CD4-positive, alpha-beta T cell treated with Interleukin-12 subunit alpha and Interleukin-12 subunit beta, for 1 hour (primary cell): ENCODE results near the gene PSMB10.
"Not testable (repeated sequence)": the region's sequence is repeated elsewhere in the genome, so short reads cannot be mapped to it uniquely, and the experiment has no call there.

Experiments
- DNase-seq: peaks from one replicate; pipeline ENCODE4 v3.0.0-alpha.2; 2020

Gene PSMB10

GRCh38 chr16:67941469-67942199 is 5.0 kb upstream of the PSMB10 start:
- DNase-seq = no peak

GRCh38 chr16:67940446-67941089 is 3.9 kb upstream of the PSMB10 start:
- DNase-seq = no peak

GRCh38 chr16:67939507-67940445 is 3.1 kb upstream of the PSMB10 start:
- DNase-seq = peak; percentile 29

- DNase-seq = not testable (repeated sequence)
These were observed 1.1 kb upstream of the PSMB10 start for GRCh38 chr16:67937713-67938112.

- DNase-seq = peak; percentile 84
These were observed 393 bp upstream of the PSMB10 start for GRCh38 chr16:67936880-67937605.

GRCh38 chr16:67935402-67936123 is 1.1 kb downstream of the PSMB10 start:
- DNase-seq = peak; percentile 98

- no peak for DNase-seq
These were observed 1.6 kb downstream of the PSMB10 start for GRCh38 chr16:67935101-67935401.

- DNase-seq = no peak
These were observed 2.1 kb downstream of the PSMB10 start for GRCh38 chr16:67934306-67935100.

GRCh38 chr16:67933805-67934204 is 2.8 kb downstream of the PSMB10 start:
- DNase-seq = no peak

GRCh38 chr16:67932462-67932840 is 4.2 kb downstream of the PSMB10 start:
- DNase-seq = no peak

- no peak for DNase-seq
These were observed 4.8 kb downstream of the PSMB10 start, which contains the start of gene CTRL for GRCh38 chr16:67931712-67932461. Gene CTRL (minus strand): TSS chr16:67931862. CDS start chr16:67931852, 10 bp downstream.

GRCh38 chr16:67930678-67931211 is 5.9 kb downstream of the PSMB10 start:
- DNase-seq = no peak

- DNase-seq = no peak
These were observed 6.5 kb downstream of the PSMB10 start for GRCh38 chr16:67930191-67930590.

GRCh38 chr16:67928561-67929364 is 7.9 kb downstream of the PSMB10 start:
- peak; percentile 79 for DNase-seq

GRCh38 chr16:67928147-67928546 is 8.5 kb downstream of the PSMB10 start:
- no peak for DNase-seq

GRCh38 chr16:67927131-67927941 is 9.3 kb downstream of the PSMB10 start:
- DNase-seq = no peak

GRCh38 chr16:67926181-67926750 is 10.4 kb downstream of the PSMB10 start:
- DNase-seq = no peak
